ENCODE data around the gene ARID3C. TPM values are rescaled to one million over a fixed set of nuclear protein-coding genes. Genes with fewer than 3 reads are reported as not detected.

ARID3C gene
- total and polyA plus RNA-seq, 10 of the 15 experiments (the other 5 are each of a cell fraction or from before 2014, with no cell fraction given), result not detected

- TF ChIP-seq ZBTB11 (CRISPR knock-in tag; IDR thresholded peaks at IDR 0.05) (no peak), E2F8 (IDR thresholded peaks at IDR 0.05; ENCODE audit: low read depth, partially characterized antibody) (no peak), POLR2AphosphoS2 (IDR thresholded peaks at IDR 0.05; ENCODE audit: low read depth, low read length) (peak; percentile 89), MTA3 (IDR thresholded peaks at IDR 0.05; ENCODE audit: borderline replicate concordance, low read length) (no peak), ZNF622 (IDR thresholded peaks at IDR 0.05) (no peak), MYC (IDR thresholded peaks at IDR 0.05; ENCODE audit: insufficient read depth, insufficient read length, insufficient replicate concordance, low read length, severe bottlenecking) (no peak), BRCA1 (IDR thresholded peaks at IDR 0.05; ENCODE audit: low read depth, low read length) (no peak), NR2C1 (IDR thresholded peaks at IDR 0.05) (no peak), RCOR1 (conservative IDR thresholded peaks at IDR 0.05; ENCODE audit: low read depth, low read length) (no peak), POU2F2 (IDR thresholded peaks at IDR 0.05; ENCODE audit: borderline replicate concordance, low read depth, low read length) (no peak), MAX (IDR thresholded peaks at IDR 0.05; ENCODE audit: low read depth, low read length) (no peak), CREB1 (IDR thresholded peaks at IDR 0.05; ENCODE audit: low read depth) (no peak), DPF2 (IDR thresholded peaks at IDR 0.05) (0 out of 2 replicates have a peak, but pooled peaks have one; percentile 34), PAX8 (IDR thresholded peaks at IDR 0.05) (no peak), ATF2 (IDR thresholded peaks at IDR 0.05; ENCODE audit: low read length) (no peak), ZNF274 (IDR thresholded peaks at IDR 0.05; ENCODE audit: insufficient read depth, insufficient read length) (no peak), ZBED1 (IDR thresholded peaks at IDR 0.05; ENCODE audit: borderline replicate concordance) (no peak), ZBTB4 (CRISPR knock-in tag; IDR thresholded peaks at IDR 0.05) (no peak), RUNX3 (IDR thresholded peaks at IDR 0.05; ENCODE audit: low read length) (no peak; the same call in 1 of the 2 replicates)
These were observed 16.8 kb downstream of the ARID3C start, which contains the start of gene RPP25L (continued) for GRCh38 chr9:34611811-34612787.
